Non-pigmented ciliary epithelial cell (primary cell): Measurements from ENCODE around the gene FRMD4A.

Experiments used
- DNase-seq: peaks from one replicate; pipeline ENCODE4 v3.0.0-alpha.2; 2010; ENCODE audit warnings: low read depth

FRMD4A gene

DNA sequence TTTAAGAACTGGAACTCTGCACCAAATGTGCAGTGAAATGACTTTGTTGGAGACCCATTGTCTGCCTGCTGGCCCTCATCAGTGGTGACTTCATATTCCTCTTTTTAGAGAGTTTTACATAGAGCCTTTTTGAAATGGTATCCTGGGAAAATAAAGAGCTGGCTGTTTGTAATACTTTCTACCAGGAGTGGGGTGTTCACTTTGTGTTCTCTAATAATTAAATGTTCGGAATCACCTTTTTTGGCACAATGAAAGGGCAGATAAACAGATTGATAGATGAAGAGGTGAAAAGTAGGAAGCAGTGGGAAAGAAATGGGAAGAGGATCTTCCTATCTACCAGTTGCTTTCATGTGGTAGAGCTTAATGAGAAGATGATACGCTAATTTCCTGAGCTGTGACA is 688.4 kb downstream of the FRMD4A start:
- DNase-seq, result no peak

GRCh38 chr10:13637894-13638293 is 692.8 kb downstream of the FRMD4A start:
- DNase-seq, result no peak

DNA sequence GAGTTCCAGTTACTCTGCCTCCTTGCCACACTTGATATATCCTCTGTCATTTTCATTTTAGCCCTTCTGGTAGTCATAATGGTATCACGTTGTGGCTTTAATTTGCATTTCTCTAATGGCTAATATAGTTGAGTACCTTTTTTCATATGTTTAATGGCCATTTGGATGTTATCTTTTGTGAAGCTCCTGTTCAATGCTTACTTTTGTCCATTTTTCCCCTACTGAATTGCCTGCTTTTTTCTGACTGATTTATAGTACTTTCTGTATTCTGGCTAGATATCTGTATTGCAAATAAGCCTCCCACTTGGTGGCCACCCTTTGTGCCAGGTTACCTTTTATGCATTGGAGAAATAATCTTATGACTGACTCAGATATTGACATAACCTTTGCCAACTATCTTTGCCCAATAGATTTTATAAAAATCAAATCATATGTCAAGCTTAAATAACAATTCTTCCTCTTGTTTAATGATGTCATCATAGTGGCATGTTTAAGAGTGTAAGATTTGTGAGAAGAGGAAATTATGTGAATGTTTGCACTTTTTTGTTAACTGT is 693.3 kb downstream of the FRMD4A start:
- DNase-seq, result no peak

GRCh38 chr10:13636776-13637175 is 693.9 kb downstream of the FRMD4A start:
- DNase-seq, result no peak

DNA sequence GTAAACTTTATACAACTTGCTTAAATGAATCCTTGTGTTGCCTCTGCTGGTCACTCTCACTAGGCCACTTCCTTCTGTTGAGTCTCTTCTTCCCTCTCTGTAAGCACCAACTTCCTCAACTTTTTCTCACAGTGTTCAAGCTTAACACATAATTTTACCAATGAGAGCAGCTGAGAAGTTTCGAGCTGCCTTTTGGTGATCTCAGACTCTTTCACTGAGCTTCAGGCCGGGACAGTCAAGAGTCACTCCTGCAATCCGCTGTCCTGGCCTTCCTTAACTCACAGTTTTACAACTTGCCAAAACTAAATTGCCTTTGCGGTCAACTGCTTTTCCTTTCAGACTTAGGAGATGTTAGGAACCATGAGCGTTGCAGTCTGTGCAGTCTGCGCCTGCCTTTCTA is 696.5 kb downstream of the FRMD4A start:
- no peak for DNase-seq

- DNase-seq, result peak; percentile 43
Measured at GRCh38 chr10:13633689-13634088, 697.0 kb downstream of the FRMD4A start.

- DNase-seq, result no peak
Measured at GRCh38 chr10:13632884-13633440, 697.8 kb downstream of the FRMD4A start.

DNA sequence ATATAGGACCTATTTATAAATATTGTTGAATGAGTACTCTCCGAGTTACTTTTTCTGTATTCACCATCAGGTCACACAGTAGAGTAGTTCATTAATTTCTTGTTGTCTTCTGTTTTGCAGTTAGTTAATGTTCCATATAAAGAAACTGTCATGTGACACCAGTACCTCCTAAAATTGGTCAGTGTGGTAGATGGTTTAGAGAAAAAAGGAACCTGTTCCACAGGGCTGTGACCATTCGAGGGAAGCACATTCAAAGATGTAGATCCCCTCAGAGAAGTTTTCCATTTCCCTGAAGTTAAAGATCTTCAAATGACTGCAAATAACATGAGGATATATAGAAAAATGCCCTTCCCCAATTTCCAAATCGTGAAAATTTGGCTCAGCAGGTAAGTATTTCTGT is 698.3 kb downstream of the FRMD4A start:
- no peak for DNase-seq

- DNase-seq, result no peak
Measured at GRCh38 chr10:13631594-13631993, 699.1 kb downstream of the FRMD4A start.

- no peak for DNase-seq
Measured at GRCh38 chr10:13630231-13630630, 700.5 kb downstream of the FRMD4A start.

- DNase-seq, result no peak
Measured at GRCh38 chr10:13629116-13629515, 701.6 kb downstream of the FRMD4A start.

- DNase-seq, result no peak
Measured at GRCh38 chr10:13628661-13629060, 702.1 kb downstream of the FRMD4A start.

- DNase-seq, result no peak
Measured at GRCh38 chr10:13627459-13628310, 703.0 kb downstream of the FRMD4A start.

DNA sequence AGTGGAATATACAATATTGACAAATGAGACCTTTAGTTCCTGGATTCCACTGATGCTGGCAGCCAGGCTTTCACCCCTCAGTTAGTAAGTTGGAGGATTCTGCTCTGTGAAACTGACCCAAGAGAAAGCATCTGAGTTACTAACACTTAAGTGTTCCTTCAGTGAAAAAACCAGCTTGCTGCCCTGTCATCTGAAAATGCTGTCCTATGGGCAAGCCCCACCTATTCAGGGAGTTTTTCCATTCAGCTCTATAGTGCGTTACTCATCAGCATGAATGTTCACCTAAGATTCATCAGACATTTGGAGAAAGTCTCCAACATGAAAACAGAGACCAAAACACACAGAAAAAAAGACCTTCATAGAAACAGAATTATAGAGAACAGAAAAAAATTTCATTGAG is 706.1 kb downstream of the FRMD4A start:
- DNase-seq, result no peak

GRCh38 chr10:13621931-13622330 is 708.8 kb downstream of the FRMD4A start:
- no peak for DNase-seq

DNA sequence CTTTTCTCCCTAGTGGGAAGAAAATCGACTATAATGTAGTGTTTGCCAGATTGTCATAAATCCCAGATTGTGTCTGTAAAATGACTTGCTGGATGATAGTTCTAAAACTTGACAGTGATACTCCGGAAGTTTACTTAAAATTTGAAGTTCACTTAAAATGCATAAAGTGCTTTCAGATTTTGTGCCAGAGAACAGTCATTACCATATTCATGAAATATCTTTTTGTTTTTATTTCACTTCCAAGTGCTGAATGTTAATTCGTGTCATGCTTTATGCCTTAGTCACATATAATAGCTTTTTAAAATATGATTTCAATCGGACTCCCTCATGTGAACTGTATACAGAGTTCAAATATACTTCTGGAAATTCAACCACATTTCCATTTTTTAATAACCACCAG is 713.6 kb downstream of the FRMD4A start:
- DNase-seq, result no peak

DNA sequence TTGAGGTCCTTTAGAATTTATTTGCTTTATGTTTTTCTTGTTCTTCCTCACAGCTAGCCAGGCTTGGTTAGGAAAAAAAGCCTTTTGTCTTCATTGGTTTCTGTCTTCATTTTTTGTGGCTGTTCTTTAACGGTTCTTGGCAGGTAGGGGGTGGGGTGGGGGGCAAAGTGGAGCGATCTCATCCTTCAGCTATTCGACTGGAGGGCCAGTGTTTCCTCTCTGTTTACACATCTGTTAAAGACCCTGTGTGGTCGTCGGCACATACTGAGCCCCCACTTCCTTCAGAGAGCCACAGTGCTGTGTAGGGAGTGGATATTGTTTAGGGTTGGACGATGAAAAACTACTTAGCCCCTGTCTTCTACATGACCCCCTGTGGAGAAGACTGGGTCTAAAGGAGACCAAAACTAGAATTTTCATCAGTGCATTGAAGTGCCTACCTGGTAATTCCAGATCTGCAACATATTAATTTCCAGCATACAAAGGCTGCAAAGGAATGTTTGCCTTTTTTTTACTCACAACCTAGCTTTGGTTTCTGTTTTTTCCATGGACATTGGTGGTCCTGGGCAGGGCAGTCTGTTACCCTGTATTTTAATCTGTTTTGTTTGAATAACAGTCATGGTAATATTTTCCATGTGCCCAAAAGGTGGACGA is 714.9 kb downstream of the FRMD4A start:
- no peak for DNase-seq

- peak; percentile 13 for DNase-seq
Measured at GRCh38 chr10:13614530-13615332, 716.0 kb downstream of the FRMD4A start.

DNA sequence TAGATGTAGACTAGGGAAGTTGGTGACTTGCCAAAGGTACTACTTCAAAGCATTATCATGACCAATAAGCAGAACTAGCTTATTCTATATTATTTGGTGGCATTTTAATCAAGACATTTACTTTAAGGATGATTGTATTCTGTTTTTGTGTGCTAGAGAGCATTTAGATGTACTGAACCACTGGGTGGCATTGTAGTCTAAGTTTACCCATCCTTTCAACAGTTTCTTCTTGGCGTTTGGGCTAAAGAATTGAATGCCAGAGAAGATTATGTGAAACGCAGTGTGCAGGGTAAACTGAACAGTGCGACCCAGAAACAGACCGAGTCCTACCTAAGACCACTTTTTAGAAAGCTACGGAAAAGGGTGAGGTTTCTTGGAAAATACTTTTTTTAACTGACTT is 717.2 kb downstream of the FRMD4A start:
- DNase-seq, result peak; percentile 20

DNA sequence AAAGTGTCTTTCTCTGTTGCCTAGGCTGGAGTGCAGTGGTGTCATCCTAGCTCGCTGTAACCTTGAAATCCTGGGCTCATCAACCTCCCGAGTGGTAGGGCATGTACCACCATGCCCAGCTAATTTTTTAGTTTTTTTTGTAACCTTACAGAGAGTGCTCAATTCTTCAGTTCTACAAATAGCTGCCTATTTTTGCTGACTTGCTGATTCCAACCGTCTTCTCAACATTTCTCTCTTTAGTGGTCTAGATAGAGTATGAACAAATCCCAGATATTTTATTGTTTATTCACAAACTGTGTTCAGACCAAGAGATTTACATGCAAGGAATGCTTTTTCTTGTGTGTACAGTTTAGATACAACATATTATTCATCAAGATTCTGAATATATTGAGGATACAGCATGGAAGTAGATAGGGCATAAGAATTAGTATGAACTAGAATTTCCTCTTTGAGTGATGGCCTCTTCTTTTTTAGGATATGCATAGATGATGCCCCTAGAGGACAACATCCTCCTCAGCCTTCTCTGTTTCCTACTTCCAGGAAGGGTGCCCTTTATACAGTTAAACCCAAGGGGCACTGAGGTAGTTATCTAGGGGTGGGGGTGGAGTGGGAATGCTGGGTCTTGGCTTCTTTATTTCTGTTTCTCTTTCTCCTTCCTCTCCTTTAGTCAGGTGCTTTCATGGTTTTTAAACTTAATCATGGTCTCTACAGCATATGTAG is 717.9 kb downstream of the FRMD4A start:
- no peak for DNase-seq

- DNase-seq, result no peak
Measured at GRCh38 chr10:13608246-13608853, 722.4 kb downstream of the FRMD4A start.
